Endothelial cell of umbilical vein (primary cell): ENCODE results near the gene UNC5CL. TPM values are rescaled to one million over a fixed set of nuclear protein-coding genes. Genes with fewer than 3 reads are reported as not detected.

Experiments used
- BruUV-seq: library from RNA; stranded (reverse); fragments of 400-500 nt; replicated peaks from 2 replicates; lab custom pipeline; 2021; lab: Mats Ljungman, UMichigan
- CTCF ChIA-PET: fragments of 300-600, 350-600 bp; sonication (Branson Sonifier 250); formaldehyde crosslinking; loops from one replicate; lab custom pipeline; 2021; ENCODE audit warnings: antibody characterized with exemption, inconsistent platforms; lab: Charles Lee
- POLR2A ChIA-PET: fragments of 300-600, 350-600 bp; sonication (Branson Sonifier 250); formaldehyde crosslinking; loops from one replicate; lab custom pipeline; 2021; ENCODE audit warnings: antibody characterized with exemption, inconsistent platforms; lab: Charles Lee
- DNase-seq: peaks from one replicate; pipeline ENCODE4 v3.0.0-alpha.2; 2011; ENCODE audit warnings: low read depth, low spot score
- FAIRE-seq: peaks from 2 replicates; lab custom pipeline; 2011; peaks lifted over from hg19 to GRCh38; lab: Jason Lieb, UNC
- H2AFZ ChIP-seq: 2 replicates; pipeline ENCODE4 v1.6.0; 2012; ENCODE audit warnings: low read depth, low read length, control low read depth, inconsistent platforms
- H3K27ac ChIP-seq: 2 replicates; pipeline ENCODE4 v1.5.1; 2011; ENCODE audit warnings: low read depth, mild to moderate bottlenecking, control low read depth, low read length, moderate library complexity; ENCODE audit not compliant: insufficient read depth
- H3K27me3 ChIP-seq, 2 experiments: 2 replicates each; pipeline versions ENCODE4 v1.6.0 to v1.6.1; 2011; ENCODE audit warnings: low read length in 2 of 2, mixed read lengths in 1 of 2; ENCODE audit not compliant: control insufficient read depth in 2 of 2, insufficient read depth in 2 of 2
- H3K36me3 ChIP-seq, 2 experiments: 2 replicates in 1 of 2; 3 replicates in 1 of 2; pipeline ENCODE4 v1.5.1; 2011; ENCODE audit warnings: low read length in 2 of 2, mild to moderate bottlenecking in 1 of 2, moderate library complexity in 1 of 2; ENCODE audit not compliant: control insufficient read depth in 2 of 2, insufficient read depth in 2 of 2; ENCODE audit errors: extremely low read depth in 1 of 2
- H3K4me1 ChIP-seq: 3 replicates; pipeline ENCODE4 v1.5.1; 2011; ENCODE audit warnings: mild to moderate bottlenecking, low read length; ENCODE audit not compliant: control insufficient read depth, insufficient read depth; ENCODE audit errors: extremely low read depth
- H3K4me2 ChIP-seq: 2 replicates; pipeline ENCODE4 v1.6.1; 2011; ENCODE audit warnings: low read length, control low read depth, mixed read lengths; ENCODE audit not compliant: insufficient read depth
- H3K4me3 ChIP-seq, 3 experiments: fragments of 200-600 bp in 1 of 3; sonication (generic), shearing (Covaris generic) in 1 of 3; replicated peaks in 1 of 3; 2 replicates each; pipeline ENCODE4 v1.5.1; 2011 to 2016; ENCODE audit warnings: control low read depth in 3 of 3, low read length in 3 of 3, mild to moderate bottlenecking in 2 of 3, inconsistent platforms in 1 of 3, low read depth in 1 of 3, moderate library complexity in 1 of 3; ENCODE audit not compliant: insufficient read depth in 1 of 3
- H3K79me2 ChIP-seq: 2 replicates; pipeline ENCODE4 v1.6.0; 2012; ENCODE audit warnings: low read length, inconsistent platforms; ENCODE audit not compliant: control insufficient read depth, insufficient read depth
- H3K9ac ChIP-seq: replicated peaks from 2 replicates; pipeline ENCODE3; 2011; ENCODE audit warnings: low read length, control low read depth; ENCODE audit not compliant: insufficient read depth; ENCODE audit errors: extremely low read depth
- H3K9me1 ChIP-seq: replicated peaks from 3 replicates; pipeline ENCODE4 v1.6.0; 2011; ENCODE audit warnings: mild to moderate bottlenecking, low read length; ENCODE audit not compliant: control insufficient read depth, insufficient read depth; ENCODE audit errors: extremely low read depth
- H3K9me3 ChIP-seq: replicated peaks from 2 replicates; pipeline ENCODE4 v1.5.1; 2012; ENCODE audit warnings: low read length, inconsistent platforms; ENCODE audit not compliant: control insufficient read depth, insufficient read depth
- H4K20me1 ChIP-seq: replicated peaks from 2 replicates; pipeline ENCODE3; 2011; ENCODE audit warnings: mild to moderate bottlenecking, low read length; ENCODE audit not compliant: control insufficient read depth, insufficient read depth; ENCODE audit errors: extremely low read depth
- EZH2 ChIP-seq: IDR thresholded peaks from 2 replicates; pipeline ENCODE4 v1.6.1; 2012; ENCODE audit warnings: borderline replicate concordance, low read depth, mild to moderate bottlenecking, moderate library complexity, low read length, inconsistent platforms; ENCODE audit not compliant: severe bottlenecking
- FOS ChIP-seq: IDR thresholded peaks from 2 replicates; pipeline ENCODE4 v1.6.1; 2011; ENCODE audit warnings: mild to moderate bottlenecking, low read length, moderate library complexity, borderline replicate concordance; ENCODE audit not compliant: insufficient read depth
- GATA2 ChIP-seq: IDR thresholded peaks from 2 replicates; pipeline ENCODE4 v1.7.0; 2011; ENCODE audit warnings: low read depth, mild to moderate bottlenecking, moderate library complexity, mixed read lengths, low read length; ENCODE audit not compliant: insufficient read length, insufficient read depth
- JUN ChIP-seq: IDR thresholded peaks from 2 replicates; pipeline ENCODE4 v1.6.1; 2011; ENCODE audit warnings: borderline replicate concordance, low read depth; ENCODE audit not compliant: insufficient read length, insufficient read depth
- MYC ChIP-seq: IDR thresholded peaks from one replicate; pipeline ENCODE4 v1.6.1; 2011; ENCODE audit warnings: mild to moderate bottlenecking, low read depth, low read length
- POLR2A ChIP-seq: IDR thresholded peaks from 2 replicates; pipeline ENCODE4 v1.6.1; 2012; ENCODE audit warnings: low read depth, mild to moderate bottlenecking, control low read depth, low read length
- POLR2AphosphoS5 ChIP-seq: IDR thresholded peaks from 2 replicates; pipeline ENCODE4 v1.6.1; 2012; ENCODE audit warnings: low read depth, mild to moderate bottlenecking, control low read depth, low read length, moderate library complexity; ENCODE audit not compliant: insufficient read depth
- dilution Hi-C: fragments of 300-500 bp; cut with MboI; formaldehyde crosslinking; loops from one replicate; pipeline ENCODE4 v1.15.0; 2019; ENCODE audit warnings: low sequenced_read_pairs; ENCODE audit not compliant: extremely low pct_ligation_motif_present
- intact Hi-C: fragments of 100-400 bp; cut with micrococcal nuclease; formaldehyde crosslinking; loops from one replicate; pipeline ENCODE4 v1.10.0; 2022
- polyA plus RNA-seq, 4 experiments: library from polyadenylated mRNA; depleted of rRNA in 3 of 4; stranded (reverse) in 3 of 4; unstranded in 1 of 4; fragments of >200 nt; gene quantifications; 2 replicates each; pipeline versions ENCODE4 v1.2.1 to v1.2.3, GENCODE V29; 2011 to 2012; ENCODE audit warnings: missing spikeins in 1 of 4
- total RNA-seq: library from RNA; stranded (reverse); gene quantifications from 2 replicates; pipeline ENCODE4 v1.2.3, GENCODE V29; 2021
- TF ChIP-seq, protein P1 (sequence below), 2 donors: IDR thresholded peaks; 1 replicate in 1 of 2; 2 replicates in 1 of 2; pipeline ENCODE4 v1.5.1; 2011; ENCODE audit warnings: low read length in 2 of 2, mild to moderate bottlenecking in 2 of 2, moderate library complexity in 2 of 2, control low read depth in 1 of 2, inconsistent platforms in 1 of 2, low read depth in 1 of 2; ENCODE audit not compliant: insufficient read depth in 1 of 2; ENCODE audit errors: extremely low read depth in 1 of 2
- TF ChIP-seq, protein P2 (sequence below): IDR thresholded peaks from 2 replicates; pipeline ENCODE4 v1.6.1; 2011; ENCODE audit not compliant: insufficient read depth, insufficient read length

UNC5CL gene
- total and polyA plus RNA-seq, 2 donors (not counting 3 experiments of a cell fraction or from before 2014, with no cell fraction given) = 0.14 to 0.20 TPM

DNA sequence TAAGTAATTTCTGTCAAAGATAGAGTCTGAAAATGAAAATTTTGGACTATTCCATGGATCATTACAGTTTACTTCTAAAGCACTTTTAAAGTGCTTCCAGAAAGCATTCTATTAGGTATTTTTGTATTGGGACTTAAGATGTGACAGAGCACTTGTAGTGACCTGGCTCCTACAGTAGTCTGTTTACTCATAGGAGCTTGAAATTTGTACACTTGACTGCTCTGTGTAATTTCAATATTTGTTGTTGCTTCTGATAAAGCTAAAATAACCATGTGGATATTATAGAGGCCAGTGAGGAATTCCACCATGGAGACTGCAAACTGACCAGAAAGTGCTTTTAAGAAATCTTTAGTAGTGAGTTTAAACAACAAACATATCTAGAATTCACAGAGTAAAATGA is 44.1 kb upstream of the UNC5CL start:
- Histone ChIP-seq H3K4me3 (no peak overlapping the region), H3K4me1 (peaks cover 12% of the 10 kb centered on the region), H3K9me1 (no peaks in the 10 kb centered on the region), H3K27me3 (no peaks in the 10 kb centered on the region), H4K20me1 (peaks cover 8% of the 10 kb centered on the region), H3K9ac (no peak overlapping the region), H2AFZ (no peak overlapping the region), H3K9me3 (no peaks in the 10 kb centered on the region), H3K4me2 (no peak overlapping the region), H3K36me3 (peaks cover 13 to 15% of the 10 kb centered on the region in 2 experiments), H3K79me2 (peaks cover 48% of the 10 kb centered on the region), H3K27ac (no peak overlapping the region)
- POLR2A ChIA-PET = no interaction called here
- TF ChIP-seq POLR2AphosphoS5 = no peak
- TF ChIP-seq GATA2 = no peak
- no peak for TF ChIP-seq EZH2
- TF ChIP-seq, protein P1, sequence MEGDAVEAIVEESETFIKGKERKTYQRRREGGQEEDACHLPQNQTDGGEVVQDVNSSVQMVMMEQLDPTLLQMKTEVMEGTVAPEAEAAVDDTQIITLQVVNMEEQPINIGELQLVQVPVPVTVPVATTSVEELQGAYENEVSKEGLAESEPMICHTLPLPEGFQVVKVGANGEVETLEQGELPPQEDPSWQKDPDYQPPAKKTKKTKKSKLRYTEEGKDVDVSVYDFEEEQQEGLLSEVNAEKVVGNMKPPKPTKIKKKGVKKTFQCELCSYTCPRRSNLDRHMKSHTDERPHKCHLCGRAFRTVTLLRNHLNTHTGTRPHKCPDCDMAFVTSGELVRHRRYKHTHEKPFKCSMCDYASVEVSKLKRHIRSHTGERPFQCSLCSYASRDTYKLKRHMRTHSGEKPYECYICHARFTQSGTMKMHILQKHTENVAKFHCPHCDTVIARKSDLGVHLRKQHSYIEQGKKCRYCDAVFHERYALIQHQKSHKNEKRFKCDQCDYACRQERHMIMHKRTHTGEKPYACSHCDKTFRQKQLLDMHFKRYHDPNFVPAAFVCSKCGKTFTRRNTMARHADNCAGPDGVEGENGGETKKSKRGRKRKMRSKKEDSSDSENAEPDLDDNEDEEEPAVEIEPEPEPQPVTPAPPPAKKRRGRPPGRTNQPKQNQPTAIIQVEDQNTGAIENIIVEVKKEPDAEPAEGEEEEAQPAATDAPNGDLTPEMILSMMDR (IDR thresholded peaks at IDR 0.05; ENCODE audit: extremely low read depth in 1 of 2, insufficient read depth in 1 of 2, low read depth in 1 of 2, low read length in 2 of 2) = no peak
- TF ChIP-seq JUN = no peak
- TF ChIP-seq FOS = no peak
- TF ChIP-seq POLR2A = no peak
- TF ChIP-seq, protein P2, sequence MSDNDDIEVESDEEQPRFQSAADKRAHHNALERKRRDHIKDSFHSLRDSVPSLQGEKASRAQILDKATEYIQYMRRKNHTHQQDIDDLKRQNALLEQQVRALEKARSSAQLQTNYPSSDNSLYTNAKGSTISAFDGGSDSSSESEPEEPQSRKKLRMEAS = no peak
- no peak for TF ChIP-seq MYC
- no peak for FAIRE-seq
- CTCF ChIA-PET = interaction anchor here (1.2 kb wide), 1 partner anchor 15 kb away, joined by 4 read pairs; no protein-coding TSS in a partner anchor
- BruUV-seq = no TSS peak
- intact Hi-C loops (no loop called here), dilution Hi-C loops (no loop called here)
- no peak for DNase-seq
